22Rv1 (cell line): Measurements from ENCODE around the gene IRX3.

Experiments
- ZFX ChIP-seq: fragments of 450-650 bp; IDR thresholded peaks from 2 replicates; pipeline ENCODE4 v1.6.1; 2017; ENCODE audit warnings: antibody characterized with exemption, borderline replicate concordance
- TF ChIP-seq, protein P1 (sequence below): fragments of 450-650 bp; IDR thresholded peaks from 2 replicates; pipeline ENCODE4 v1.5.1; 2017; ENCODE audit warnings: mild to moderate bottlenecking

DNA sequence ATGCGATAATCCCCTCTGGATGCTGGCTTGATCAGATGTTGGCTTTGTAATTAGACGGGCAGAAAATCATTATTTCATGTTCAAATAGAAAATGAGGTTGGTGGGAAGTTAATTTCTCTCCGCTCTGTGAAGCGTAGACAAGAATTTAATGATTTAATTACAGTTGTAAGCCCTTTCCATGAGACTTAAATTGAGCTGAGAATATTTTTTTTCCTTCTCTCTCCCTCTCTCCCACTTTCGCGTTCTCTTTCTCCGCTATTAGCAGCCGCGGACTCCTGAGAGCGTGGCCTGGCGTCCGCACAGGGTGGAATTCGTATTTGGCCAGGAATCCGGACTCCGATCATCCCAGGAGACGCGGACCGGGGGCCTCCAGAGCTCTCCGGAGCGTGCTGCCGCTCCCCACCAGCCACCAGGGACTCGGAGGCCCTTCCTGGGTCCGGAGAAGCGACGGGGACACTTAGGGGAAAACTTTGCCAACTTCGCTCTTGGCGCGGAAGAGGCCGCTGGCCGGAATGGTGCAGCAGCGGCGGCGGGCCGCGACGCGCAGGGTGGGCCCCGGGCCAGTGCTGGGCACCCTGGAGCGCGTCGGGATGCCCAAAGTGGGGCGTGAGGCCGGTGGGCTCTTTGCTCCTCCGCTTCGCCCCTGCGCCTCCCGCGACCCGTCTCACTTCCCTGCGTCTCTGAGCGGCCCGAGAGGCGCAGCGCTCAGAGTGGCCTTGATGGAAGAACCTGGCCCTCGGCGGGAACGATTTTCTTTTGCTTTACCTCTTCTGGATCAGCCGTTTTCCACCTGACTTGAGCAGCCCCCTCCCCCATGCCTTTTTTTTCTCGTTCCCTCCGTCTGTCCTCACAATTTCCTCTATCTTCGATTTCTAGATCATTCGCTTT lies 3.6 kb upstream of the IRX3 start:
- TF ChIP-seq, protein P1, sequence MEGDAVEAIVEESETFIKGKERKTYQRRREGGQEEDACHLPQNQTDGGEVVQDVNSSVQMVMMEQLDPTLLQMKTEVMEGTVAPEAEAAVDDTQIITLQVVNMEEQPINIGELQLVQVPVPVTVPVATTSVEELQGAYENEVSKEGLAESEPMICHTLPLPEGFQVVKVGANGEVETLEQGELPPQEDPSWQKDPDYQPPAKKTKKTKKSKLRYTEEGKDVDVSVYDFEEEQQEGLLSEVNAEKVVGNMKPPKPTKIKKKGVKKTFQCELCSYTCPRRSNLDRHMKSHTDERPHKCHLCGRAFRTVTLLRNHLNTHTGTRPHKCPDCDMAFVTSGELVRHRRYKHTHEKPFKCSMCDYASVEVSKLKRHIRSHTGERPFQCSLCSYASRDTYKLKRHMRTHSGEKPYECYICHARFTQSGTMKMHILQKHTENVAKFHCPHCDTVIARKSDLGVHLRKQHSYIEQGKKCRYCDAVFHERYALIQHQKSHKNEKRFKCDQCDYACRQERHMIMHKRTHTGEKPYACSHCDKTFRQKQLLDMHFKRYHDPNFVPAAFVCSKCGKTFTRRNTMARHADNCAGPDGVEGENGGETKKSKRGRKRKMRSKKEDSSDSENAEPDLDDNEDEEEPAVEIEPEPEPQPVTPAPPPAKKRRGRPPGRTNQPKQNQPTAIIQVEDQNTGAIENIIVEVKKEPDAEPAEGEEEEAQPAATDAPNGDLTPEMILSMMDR: no peak
- TF ChIP-seq ZFX: no peak
